ENCODE data around the gene MUC5B. TPM values are rescaled to one million over a fixed set of nuclear protein-coding genes. Genes with fewer than 3 reads are reported as not detected.
"Not testable (repeated sequence)": the region's sequence is repeated elsewhere in the genome, so short reads cannot be mapped to it uniquely, and the experiment has no call there.

MUC5B gene
- total RNA-seq, 2 donors from 2014 or later = not detected

DNA sequence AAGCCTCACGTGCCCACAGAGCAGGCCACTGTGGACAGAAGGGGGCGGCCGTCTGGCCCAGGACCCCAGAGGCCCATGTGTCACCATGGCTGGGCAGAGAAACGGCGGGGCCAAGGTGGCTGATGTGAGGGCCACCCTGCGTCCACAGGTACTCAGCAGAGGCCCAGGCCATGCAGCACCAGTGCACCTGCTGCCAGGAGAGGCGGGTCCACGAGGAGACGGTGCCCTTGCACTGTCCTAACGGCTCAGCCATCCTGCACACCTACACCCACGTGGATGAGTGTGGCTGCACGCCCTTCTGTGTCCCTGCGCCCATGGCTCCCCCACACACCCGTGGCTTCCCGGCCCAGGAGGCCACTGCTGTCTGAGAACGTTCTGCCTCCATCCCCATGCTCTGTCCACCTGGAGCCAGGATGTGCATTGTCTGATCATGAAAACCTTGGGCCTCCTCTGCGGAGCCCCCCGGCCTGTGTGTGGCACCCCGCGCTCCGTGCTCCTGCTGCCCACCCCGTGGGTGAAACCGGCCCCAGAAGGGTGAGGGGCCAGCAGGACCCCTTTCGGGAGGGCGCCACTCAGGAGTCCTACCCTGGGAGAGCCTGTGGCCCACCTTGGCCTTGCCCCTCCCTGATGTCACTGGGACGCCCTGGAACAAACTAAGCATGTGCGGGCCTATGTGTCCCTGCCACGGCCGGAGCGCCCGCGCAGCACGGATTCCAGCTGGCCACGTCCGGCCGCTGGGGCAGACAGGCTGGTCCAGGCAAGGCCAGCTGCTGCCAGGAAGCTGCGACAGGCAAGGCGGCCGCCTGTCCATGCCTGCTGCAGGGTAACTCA lies 38.6 kb downstream of the MUC5B start:
- Histone ChIP-seq H3K4me3 (peak overlapping the region in 1 of 2 donors; percentile 57), H3K27ac (peak overlapping the region in 1 of 2 donors; percentile 81), H3K4me1 (peaks cover 0 to 16% of the 10 kb centered on the region in 2 donors), H3K9me3 (no peaks in the 10 kb centered on the region), H3K36me3 (no peaks in the 10 kb centered on the region), H3K27me3 (no peaks in the 10 kb centered on the region)
- no peak for DNase-seq (ENCODE audit: low spot score)
- TF ChIP-seq, protein P1, sequence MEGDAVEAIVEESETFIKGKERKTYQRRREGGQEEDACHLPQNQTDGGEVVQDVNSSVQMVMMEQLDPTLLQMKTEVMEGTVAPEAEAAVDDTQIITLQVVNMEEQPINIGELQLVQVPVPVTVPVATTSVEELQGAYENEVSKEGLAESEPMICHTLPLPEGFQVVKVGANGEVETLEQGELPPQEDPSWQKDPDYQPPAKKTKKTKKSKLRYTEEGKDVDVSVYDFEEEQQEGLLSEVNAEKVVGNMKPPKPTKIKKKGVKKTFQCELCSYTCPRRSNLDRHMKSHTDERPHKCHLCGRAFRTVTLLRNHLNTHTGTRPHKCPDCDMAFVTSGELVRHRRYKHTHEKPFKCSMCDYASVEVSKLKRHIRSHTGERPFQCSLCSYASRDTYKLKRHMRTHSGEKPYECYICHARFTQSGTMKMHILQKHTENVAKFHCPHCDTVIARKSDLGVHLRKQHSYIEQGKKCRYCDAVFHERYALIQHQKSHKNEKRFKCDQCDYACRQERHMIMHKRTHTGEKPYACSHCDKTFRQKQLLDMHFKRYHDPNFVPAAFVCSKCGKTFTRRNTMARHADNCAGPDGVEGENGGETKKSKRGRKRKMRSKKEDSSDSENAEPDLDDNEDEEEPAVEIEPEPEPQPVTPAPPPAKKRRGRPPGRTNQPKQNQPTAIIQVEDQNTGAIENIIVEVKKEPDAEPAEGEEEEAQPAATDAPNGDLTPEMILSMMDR (IDR thresholded peaks at IDR 0.05) = no peak

GRCh38 chr11:1262172-1263006 lies 39.5 kb downstream of the MUC5B start:
- TF ChIP-seq, protein P1 (IDR thresholded peaks at IDR 0.05) = no peak
- Histone ChIP-seq H3K36me3 (no peaks in the 10 kb centered on the region), H3K27me3 (no peaks in the 10 kb centered on the region), H3K4me3 (peak overlapping the region; percentile 30 to 57), H3K9me3 (no peaks in the 10 kb centered on the region), H3K4me1 (peaks cover 0 to 16% of the 10 kb centered on the region in 2 donors), H3K27ac (peak overlapping the region; percentile 70 to 81)
- DNase-seq (ENCODE audit: low spot score) = peak; percentile 92

GRCh38 chr11:1263010-1263409 lies 40.1 kb downstream of the MUC5B start:
- Histone ChIP-seq H3K4me1 (peaks cover 0 to 20% of the 10 kb centered on the region in 2 donors), H3K9me3 (no peaks in the 10 kb centered on the region), H3K27me3 (no peaks in the 10 kb centered on the region), H3K4me3 (peak overlapping the region; percentile 30 to 57), H3K36me3 (no peaks in the 10 kb centered on the region), H3K27ac (peak overlapping the region; percentile 20 to 81)
- no peak for DNase-seq (ENCODE audit: low spot score)
- TF ChIP-seq, protein P1 (IDR thresholded peaks at IDR 0.05) = no peak

DNA sequence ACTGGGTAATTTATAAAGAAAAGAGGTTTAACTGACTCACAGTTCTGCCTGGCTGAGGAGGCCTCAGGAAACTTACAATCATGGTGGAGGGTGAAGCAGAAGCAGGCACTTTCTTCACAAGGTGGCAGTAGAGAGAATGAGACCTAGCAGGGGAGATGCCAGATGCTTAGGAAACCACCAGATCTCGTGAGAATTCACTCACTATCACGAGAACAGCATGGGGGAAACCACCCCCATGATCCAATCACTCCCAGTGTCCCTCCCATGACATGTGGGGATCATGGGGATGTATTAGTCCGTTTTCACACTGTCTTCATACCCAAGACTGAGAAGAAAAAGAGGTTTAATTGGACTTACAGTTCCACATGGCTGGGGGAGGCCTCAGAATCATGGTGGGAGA lies 41.6 kb downstream of the MUC5B start:
- not testable (repeated sequence) for DNase-seq (ENCODE audit: low spot score)
- TF ChIP-seq, protein P1 (IDR thresholded peaks at IDR 0.05) = peak in 1 of 2 donors; percentile 56

GRCh38 chr11:1265480-1265879 lies 42.6 kb downstream of the MUC5B start:
- not testable (repeated sequence) for H3K27me3 ChIP-seq; DNase-seq (ENCODE audit: low spot score); H3K27ac ChIP-seq; H3K36me3 ChIP-seq; H3K4me3 ChIP-seq; H3K9me3 ChIP-seq
- peaks cover 0 to 20% of the 10 kb centered on the region in 2 donors for H3K4me1 ChIP-seq

More for the DNA sequence above, 41.6 kb downstream of the MUC5B start:
- H3K27ac ChIP-seq, H3K36me3 ChIP-seq, H3K27me3 ChIP-seq, H3K4me3 ChIP-seq, H3K9me3 ChIP-seq: not testable (repeated sequence)
- peaks cover 0 to 20% of the 10 kb centered on the region in 2 donors for H3K4me1 ChIP-seq

DNA sequence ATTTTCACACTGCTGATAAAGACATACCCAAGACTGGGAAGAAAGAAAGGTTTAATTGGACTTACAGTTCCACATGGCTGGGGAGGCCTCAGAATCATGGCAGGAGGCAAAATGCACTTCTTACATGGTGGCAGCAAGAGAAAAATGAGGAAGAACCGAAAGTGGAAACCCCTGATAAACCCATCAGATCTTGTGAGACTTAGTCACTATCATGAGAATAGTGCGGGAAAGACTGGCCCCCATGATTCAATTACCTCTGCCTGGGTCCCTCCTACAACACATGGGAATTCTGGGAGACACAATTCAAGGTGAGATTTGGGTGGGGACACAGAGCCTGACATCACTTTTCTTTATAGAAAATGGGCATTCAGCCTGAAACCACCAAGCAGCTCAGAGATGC lies 44.1 kb downstream of the MUC5B start:
- DNase-seq (ENCODE audit: low spot score); H3K36me3 ChIP-seq; H3K9me3 ChIP-seq; H3K4me3 ChIP-seq; H3K27ac ChIP-seq; H3K27me3 ChIP-seq: not testable (repeated sequence)
- H3K4me1 ChIP-seq = peaks cover 0 to 23% of the 10 kb centered on the region in 2 donors

Measured in right atrium auricular region (tissue), 2 donors.